Adrenal gland (tissue), 5 donors: Measurements from ENCODE around the gene C13orf46.

Experiments
- POLR2A ChIP-seq, 2 donors: fragments of 450-650 bp; IDR thresholded peaks; one replicate each; pipeline ENCODE4 v1.6.1; 2017; ENCODE audit warnings: antibody characterized with exemption in 2 of 2, mild to moderate bottlenecking in 2 of 2, moderate library complexity in 1 of 2
- TF ChIP-seq, protein P1 (sequence below), 6 experiments: fragments of 450-650 bp in 4 of 6; fragments of 200-600 bp in 2 of 6; sonication (generic) in 1 of 6; IDR thresholded peaks; 1 replicate in 5 of 6; 2 replicates in 1 of 6; pipeline versions ENCODE4 v1.5.1 to v1.8.0; 2016 to 2021; ENCODE audit warnings: antibody characterized with exemption in 6 of 6, mild to moderate bottlenecking in 2 of 6, moderate library complexity in 1 of 6
- donor health status: DM: no; HTN: no; CAD: no.

DNA sequence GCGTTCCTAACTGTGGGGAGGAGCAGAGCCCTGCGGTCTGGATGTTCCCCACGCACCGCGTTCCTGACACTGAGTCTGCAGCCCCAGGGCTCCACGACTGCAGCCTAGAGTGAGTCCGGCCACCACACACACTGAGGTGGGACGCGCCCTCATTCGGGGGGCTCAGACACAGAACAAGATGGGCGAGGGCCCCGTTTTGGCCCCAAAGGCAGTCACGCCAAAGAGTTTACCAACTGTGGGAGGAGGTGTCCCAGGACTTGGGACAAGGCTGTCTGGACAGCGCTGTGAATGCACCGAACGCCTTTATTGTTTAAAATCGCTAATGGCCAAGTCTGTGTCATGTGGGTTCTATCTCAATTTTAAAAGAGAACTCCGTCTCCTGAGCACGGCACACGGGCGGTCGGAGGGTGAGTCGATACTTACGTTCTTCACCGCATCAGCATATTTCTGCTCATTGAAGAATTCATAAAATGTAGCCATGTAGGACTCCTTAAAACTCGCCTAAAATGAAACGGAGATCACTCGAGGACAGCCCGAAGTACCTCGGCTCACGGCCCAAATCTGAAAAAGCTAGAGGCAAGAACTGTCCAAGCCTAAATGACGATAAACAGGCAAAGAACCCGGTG, 35.2 kb upstream of the C13orf46 start:
- TF ChIP-seq, protein P1, sequence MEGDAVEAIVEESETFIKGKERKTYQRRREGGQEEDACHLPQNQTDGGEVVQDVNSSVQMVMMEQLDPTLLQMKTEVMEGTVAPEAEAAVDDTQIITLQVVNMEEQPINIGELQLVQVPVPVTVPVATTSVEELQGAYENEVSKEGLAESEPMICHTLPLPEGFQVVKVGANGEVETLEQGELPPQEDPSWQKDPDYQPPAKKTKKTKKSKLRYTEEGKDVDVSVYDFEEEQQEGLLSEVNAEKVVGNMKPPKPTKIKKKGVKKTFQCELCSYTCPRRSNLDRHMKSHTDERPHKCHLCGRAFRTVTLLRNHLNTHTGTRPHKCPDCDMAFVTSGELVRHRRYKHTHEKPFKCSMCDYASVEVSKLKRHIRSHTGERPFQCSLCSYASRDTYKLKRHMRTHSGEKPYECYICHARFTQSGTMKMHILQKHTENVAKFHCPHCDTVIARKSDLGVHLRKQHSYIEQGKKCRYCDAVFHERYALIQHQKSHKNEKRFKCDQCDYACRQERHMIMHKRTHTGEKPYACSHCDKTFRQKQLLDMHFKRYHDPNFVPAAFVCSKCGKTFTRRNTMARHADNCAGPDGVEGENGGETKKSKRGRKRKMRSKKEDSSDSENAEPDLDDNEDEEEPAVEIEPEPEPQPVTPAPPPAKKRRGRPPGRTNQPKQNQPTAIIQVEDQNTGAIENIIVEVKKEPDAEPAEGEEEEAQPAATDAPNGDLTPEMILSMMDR (IDR thresholded peaks at IDR 0.05): no peak
- TF ChIP-seq POLR2A (IDR thresholded peaks at IDR 0.05): no peak
